ENCODE results near the gene CABLES2.

CABLES2 gene

GRCh38 chr20:62405981-62406513 lies 1.0 kb downstream of the CABLES2 start:
- DNase-seq, result no peak

GRCh38 chr20:62405108-62405980 lies 1.7 kb downstream of the CABLES2 start:
- DNase-seq, result peak in 14 of 56 donors; percentile 5 to 31 (median 15)

GRCh38 chr20:62404761-62405107 lies 2.4 kb downstream of the CABLES2 start:
- DNase-seq, result no peak

- DNase-seq, result no peak
Measured at GRCh38 chr20:62404112-62404665, 2.9 kb downstream of the CABLES2 start.

- no peak for DNase-seq
Measured at GRCh38 chr20:62403331-62403730, 3.8 kb downstream of the CABLES2 start.

- no peak for DNase-seq
Measured at GRCh38 chr20:62402456-62403150, 4.5 kb downstream of the CABLES2 start.

GRCh38 chr20:62401331-62401779 lies 5.7 kb downstream of the CABLES2 start:
- no peak for DNase-seq

- DNase-seq, result no peak
Measured at GRCh38 chr20:62400541-62400940, 6.5 kb downstream of the CABLES2 start.

- DNase-seq, result no peak
Measured at GRCh38 chr20:62400021-62400420, 7.1 kb downstream of the CABLES2 start.

GRCh38 chr20:62398120-62398821 lies 8.8 kb downstream of the CABLES2 start:
- DNase-seq, result no peak

GRCh38 chr20:62396367-62397239 lies 10.5 kb downstream of the CABLES2 start:
- no peak for DNase-seq

- no peak for DNase-seq
Measured at GRCh38 chr20:62395311-62396242, 11.5 kb downstream of the CABLES2 start.

- no peak for DNase-seq
Measured at GRCh38 chr20:62394248-62395245, 12.5 kb downstream of the CABLES2 start.

- DNase-seq, result no peak
Measured at GRCh38 chr20:62393830-62394229, 13.3 kb downstream of the CABLES2 start.

GRCh38 chr20:62393335-62393665 lies 13.8 kb downstream of the CABLES2 start:
- no peak for DNase-seq

- no peak for DNase-seq
Measured at GRCh38 chr20:62392621-62393334, 14.3 kb downstream of the CABLES2 start.

- DNase-seq, result no peak
Measured at GRCh38 chr20:62392077-62392418, 15.0 kb downstream of the CABLES2 start.
